Measurements from ENCODE around the gene CASKIN1.

CASKIN1 gene

DNA sequence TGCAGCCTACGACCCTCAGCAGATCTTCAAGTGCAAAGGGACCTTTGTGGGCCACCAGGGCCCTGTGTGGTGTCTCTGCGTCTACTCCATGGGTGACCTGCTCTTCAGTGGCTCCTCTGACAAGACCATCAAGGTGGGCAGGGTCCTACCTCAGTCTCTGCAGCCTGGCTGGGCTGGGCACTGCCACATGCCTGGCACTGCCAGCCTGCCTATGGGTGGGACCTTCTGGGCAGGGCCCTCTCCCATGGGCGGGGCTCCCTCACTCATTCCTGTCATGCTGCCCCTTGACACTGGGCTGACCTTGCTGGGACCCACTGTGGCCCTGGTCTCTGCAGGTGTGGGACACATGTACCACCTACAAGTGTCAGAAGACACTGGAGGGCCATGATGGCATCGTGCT lies 22.5 kb downstream of the CASKIN1 start:
- no peak for DNase-seq

DNA sequence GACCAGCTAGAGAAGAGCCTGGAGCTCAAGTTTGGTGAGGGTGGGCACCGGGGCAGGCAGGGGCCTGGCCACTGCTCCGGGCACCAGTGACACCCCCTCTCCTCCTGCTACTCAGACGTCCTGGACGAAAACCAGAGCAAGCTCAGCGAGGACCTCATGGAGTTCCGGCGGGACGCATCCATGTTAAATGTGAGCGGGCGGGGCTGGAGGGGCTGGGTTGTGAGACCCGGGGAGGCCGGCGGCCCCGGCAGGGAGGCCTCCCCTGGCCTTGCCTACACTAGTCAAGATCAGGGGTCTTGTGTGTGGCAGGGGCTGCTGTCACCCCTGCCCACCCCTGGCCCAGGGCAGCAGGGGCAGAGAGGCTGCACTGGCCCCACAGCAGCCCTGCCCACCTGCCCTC lies 23.0 kb downstream of the CASKIN1 start:
- DNase-seq: no peak

GRCh38 chr16:2172688-2173335 lies 23.6 kb downstream of the CASKIN1 start:
- no peak for DNase-seq

DNA sequence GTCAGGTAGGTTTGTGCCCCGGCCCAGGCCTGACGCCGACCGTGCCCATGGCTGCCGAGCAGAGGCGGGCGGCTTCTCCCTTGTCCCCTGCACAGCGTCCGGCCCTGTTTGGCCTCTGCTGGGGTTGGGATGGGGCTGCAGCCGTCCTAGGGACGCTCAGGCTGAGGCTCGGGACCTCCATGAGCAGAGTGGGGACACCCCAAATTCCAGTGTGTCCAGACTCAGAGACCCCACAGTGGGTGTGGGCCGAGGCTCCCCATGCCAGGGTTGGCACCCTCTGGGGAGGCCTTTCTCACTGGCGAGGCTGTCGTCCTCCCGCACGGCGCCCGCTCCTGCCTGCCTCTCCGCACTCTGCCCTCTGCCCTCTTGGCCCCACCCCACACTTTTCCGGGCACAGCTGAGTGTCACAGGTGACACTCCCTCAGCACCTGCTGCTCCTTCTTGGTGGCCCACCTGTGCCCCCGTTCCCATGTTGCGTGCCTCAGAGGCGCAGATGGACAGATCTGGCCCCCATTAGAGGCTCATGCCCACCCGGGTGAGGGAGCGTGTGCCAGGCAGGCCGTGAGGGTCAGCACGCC lies 24.7 kb downstream of the CASKIN1 start:
- no peak for DNase-seq

GRCh38 chr16:2170587-2171435 lies 25.6 kb downstream of the CASKIN1 start:
- no peak for DNase-seq

GRCh38 chr16:2170080-2170479 lies 26.3 kb downstream of the CASKIN1 start:
- DNase-seq: no peak

- DNase-seq: no peak
Observed at GRCh38 chr16:2167068-2167638, 29.3 kb downstream of the CASKIN1 start.

DNA sequence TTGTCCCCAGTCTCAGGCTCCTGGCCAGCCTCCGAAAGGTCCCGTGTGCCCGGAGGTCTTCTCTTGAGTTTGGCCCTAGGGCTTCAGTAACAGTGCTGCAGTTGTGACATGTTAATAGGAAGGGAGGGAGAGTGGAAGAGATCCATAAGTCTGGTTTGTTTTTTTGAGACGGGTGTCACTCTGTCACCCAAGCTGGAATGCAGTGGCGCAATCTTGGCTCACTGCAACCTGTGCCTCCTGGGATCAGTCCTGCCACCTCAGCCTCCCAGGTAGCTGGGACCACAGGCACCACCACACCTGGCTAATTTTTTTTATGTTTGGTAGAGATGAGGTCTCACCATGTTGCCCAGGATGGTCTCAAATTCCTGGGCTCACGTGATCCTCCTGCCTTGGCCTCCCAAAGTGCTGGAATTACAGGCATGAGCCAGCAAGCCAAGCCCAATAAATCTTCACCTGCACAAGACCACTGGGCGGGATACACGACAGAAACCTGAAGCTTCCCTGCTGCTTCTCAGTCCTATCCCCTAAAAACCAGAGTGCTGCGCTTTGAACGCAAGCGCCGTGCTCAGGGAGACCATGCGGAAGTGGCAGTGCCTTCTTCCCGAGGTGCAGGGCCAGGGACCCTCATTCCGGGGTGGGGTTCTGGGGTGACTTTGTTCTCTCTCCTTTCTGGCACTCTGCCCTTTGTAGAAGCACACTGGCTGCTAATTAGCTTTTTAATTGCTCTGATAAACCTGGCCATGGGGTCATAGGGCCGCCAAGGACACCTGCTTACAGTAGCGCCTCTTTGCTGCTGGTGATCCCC lies 29.9 kb downstream of the CASKIN1 start:
- no peak for DNase-seq

DNA sequence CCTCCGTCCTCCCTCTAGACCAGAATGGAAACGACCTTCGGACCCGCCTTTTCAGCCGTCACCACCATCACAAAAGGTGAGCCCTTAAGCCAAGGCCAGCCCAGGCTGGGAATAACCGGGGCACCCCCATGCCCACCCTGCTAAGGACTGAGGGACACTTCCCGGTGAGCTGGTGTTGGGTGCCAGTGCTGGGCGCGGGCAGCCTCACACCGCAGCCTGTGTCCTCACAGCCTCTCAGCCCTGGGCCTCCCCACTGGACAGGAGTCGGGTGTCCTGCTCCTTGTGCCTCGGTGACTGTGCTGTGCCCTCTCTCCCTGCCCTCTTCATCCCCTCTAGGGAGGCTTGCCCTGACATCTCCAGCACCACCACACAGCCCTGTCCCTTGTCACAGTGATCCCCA lies 30.5 kb downstream of the CASKIN1 start:
- no peak for DNase-seq

DNA sequence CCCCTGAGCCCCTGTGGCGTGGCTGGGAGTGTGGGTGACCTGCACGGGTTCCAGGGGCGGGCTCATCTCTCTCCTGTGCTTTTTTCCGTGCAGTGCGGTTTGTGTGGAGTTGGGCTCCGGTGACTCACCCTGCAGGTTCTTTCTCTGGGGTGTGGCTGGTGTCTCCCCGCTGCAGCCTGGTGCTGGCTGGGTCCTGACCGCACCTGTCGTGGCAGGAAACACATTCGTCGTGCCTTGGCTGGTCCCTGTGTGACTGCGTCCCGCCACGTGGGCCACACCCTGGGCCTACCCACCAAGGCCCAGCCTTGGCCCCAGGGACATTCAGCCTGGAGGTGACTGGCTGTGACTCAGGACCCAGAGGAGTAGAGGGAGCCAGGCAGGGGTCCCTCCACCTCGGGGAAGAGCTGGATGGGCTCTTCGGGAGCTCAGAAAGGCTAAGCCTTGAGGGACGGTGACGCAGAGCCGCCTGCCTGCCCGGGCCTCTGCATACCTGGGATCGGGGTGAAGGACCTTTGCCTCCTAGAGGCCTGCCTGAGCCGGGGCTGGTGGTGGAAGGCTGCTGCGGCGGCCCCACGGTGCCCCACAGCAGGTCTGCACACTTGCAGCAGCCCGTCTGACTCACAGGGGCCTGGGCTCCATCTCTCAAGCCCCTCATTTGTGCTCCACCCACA lies 33.1 kb downstream of the CASKIN1 start:
- DNase-seq: no peak

- no peak for DNase-seq
Observed at GRCh38 chr16:2162676-2163118, 33.7 kb downstream of the CASKIN1 start.

GRCh38 chr16:2161911-2162310 lies 34.5 kb downstream of the CASKIN1 start:
- no peak for DNase-seq

GRCh38 chr16:2160915-2161551 lies 35.4 kb downstream of the CASKIN1 start:
- DNase-seq: no peak

GRCh38 chr16:2159175-2159838 lies 37.1 kb downstream of the CASKIN1 start:
- DNase-seq: no peak

- DNase-seq: no peak
Observed at GRCh38 chr16:2158262-2158638, 38.2 kb downstream of the CASKIN1 start.

DNA sequence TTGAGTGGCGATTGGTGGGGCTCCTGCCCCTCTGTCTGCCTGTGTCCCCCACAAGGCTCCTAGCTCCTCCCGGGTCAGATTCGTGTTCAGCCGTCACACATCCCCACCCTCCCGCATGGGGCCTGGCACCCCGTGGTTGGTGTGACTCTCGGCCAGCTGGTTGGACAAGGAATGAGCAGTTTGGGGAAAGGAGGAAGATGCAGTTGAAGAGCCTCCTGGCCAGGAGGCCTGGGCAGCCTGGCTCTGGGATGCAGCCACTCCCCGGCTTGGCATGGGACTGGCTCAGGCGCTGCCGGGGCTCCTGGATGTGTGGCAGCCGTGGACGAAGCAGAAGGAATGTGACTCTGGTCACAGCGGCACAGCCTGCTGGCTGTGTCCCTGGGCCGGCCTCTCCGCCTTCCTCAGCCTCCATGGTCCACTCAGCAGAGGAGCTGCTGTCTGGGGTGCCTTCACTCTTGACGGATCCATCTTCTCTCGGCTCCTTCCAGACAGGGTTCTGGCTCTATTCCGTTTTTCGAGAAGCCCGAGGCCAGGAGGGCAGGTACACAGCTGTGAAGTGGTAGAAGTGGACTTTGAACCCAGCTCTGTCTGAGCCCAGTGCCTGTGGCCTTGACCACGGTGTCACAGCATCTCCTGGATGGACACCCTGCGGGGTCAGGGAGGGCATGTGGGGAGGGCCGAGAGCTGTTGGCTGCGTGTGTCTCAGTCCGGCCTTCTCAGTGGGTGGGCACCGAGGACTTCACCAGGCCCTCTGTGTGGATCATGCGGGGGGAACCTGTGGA lies 38.7 kb downstream of the CASKIN1 start:
- DNase-seq: no peak

DNA sequence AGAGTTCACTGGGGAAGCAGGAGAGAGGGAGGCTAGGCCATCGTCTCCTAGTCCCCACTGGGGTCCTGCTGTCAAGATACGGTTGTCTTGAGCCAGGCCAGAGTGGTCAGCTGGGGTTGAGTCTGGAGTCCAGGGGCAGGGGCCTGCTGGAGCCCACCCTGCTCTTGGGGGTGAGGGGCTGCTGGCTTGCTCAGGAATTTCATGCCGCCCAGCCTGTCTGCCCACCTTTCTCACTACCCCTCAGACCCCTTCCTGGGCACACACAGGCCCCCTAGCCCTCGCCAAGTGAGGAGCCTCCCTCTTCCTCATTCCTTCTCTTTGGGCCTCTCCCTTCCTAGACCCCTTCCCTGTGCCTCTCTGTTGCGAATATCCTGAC lies 39.6 kb downstream of the CASKIN1 start:
- DNase-seq: no peak

GRCh38 chr16:2155977-2156848 lies 40.2 kb downstream of the CASKIN1 start:
- DNase-seq: peak; percentile 23
